Stimulated activated CD4-positive, alpha-beta T cell treated with anti-CD3 and anti-CD28 coated beads, Interleukin-2, amount 100 ng/mL, for 48 hours (primary cell): ENCODE data around the gene BRAF.
A peak's percentile ranks its signal among the peaks of the same experiment; 100 is the strongest.
"Not testable (repeated sequence)": the region's sequence is repeated elsewhere in the genome, so short reads cannot be mapped to it uniquely, and the experiment has no call there.

ENCODE experiments used
- DNase-seq, 2 donors: peaks; one replicate each; pipeline ENCODE4 v3.0.0-alpha.2; 2020

Gene BRAF

DNA sequence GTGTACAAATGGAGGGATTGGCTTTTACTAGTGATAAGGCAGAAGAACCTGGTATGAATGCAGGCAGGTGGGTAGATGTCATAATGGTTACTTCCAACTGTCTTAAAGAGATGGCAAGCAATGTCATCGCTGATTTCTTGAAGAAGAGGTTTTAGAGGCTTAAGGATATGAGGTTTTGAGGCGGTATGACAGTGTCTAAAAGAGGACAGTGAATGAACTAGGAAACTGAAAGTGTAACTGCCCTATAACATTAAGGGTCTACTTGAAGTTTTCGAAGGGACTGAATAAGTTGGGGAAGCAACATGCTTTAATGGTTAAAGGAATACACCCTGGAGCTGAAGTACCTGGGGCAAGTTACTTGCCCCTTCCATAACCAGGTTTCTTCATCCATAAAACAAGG, 157.3 kb downstream of the BRAF start:
- no peak for DNase-seq

GRCh38 chr7:140765441-140765840, 159.3 kb downstream of the BRAF start:
- DNase-seq, result not testable (repeated sequence)

DNA sequence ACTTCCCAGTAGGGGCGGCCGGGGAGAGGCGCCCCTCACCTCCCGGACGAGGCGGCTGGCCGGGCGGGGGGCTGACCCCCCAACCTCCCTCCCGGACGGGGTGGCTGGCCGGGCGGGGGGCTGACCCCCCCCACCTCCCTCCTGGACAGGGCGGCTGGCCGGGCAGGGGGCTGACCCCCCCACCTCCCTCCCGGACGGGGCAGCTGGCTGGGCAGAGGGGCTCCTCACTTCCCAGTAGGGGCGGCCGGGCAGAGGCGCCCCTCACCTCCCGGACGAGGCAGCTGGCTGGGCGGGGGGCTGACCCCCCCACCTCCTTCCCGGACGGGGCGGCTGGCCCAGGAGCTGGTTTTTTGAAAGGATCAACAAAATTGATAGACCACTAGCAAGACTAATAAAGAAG, 161.6 kb downstream of the BRAF start:
- not testable (repeated sequence) for DNase-seq

GRCh38 chr7:140761375-140761774, 163.4 kb downstream of the BRAF start:
- DNase-seq, result not testable (repeated sequence)

DNA sequence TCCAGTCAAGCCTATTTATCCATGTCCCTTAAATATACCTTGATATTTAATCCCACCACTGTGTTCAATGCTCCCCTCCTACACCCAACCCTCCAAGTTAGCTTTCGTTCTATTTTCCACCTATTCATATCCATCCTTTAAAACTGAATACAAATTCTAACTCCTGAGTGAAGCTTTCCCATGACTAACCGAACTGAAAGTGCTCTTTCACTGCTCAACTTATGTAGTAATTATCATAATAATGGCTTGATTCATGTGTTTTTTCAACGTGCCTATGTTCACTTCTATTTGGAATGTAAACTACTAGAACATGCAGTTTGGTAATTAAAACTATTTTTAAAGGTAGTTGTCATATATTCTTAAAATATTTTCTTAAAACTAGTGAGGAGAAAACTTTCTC, 170.2 kb downstream of the BRAF start:
- no peak for DNase-seq

GRCh38 chr7:140752533-140752932, 172.2 kb downstream of the BRAF start:
- DNase-seq, result no peak

- no peak for DNase-seq
Observed at GRCh38 chr7:140746751-140747150, 178.0 kb downstream of the BRAF start.

- no peak for DNase-seq
Observed at GRCh38 chr7:140745266-140746058, 179.3 kb downstream of the BRAF start.

- no peak for DNase-seq
Observed at GRCh38 chr7:140744005-140744404, 180.7 kb downstream of the BRAF start.

DNA sequence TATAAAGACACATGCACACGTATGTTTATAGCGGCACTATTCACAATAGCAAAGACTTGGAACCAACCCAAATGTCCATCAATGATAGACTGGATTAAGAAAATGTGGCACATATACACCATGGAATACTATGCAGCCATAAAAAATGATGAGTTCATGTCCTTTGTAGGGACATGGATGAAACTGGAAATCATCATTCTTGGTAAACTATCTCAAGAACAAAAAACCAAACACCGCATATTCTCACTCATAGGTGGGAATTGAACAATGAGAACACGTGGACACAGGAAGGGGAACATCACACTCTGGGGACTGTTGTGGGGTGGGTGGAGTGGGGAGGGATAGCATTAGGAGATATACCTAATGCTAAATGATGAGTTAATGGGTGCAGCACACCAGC, 181.5 kb downstream of the BRAF start:
- DNase-seq, result not testable (repeated sequence)

GRCh38 chr7:140738280-140738679, 186.4 kb downstream of the BRAF start:
- DNase-seq, result no peak

DNA sequence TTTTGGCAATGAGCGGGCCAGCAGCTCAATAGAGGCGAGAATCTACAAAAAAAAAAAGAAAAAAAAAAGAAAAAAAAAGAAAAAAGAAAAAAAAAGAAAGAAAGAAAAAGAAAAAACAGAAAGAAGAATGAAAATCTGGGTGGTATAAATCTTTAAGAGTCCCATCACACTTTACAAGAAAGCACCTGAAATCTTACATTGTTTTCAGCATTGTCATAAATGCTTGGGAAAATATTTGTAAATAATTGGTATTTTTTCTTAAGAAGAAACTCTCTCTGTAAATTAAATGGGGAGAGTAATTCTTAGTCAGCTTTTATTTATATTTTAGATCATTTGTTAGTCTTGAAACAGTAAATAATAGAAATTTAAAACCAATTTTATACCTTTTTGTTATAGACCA, 190.0 kb downstream of the BRAF start:
- DNase-seq, result no peak

DNA sequence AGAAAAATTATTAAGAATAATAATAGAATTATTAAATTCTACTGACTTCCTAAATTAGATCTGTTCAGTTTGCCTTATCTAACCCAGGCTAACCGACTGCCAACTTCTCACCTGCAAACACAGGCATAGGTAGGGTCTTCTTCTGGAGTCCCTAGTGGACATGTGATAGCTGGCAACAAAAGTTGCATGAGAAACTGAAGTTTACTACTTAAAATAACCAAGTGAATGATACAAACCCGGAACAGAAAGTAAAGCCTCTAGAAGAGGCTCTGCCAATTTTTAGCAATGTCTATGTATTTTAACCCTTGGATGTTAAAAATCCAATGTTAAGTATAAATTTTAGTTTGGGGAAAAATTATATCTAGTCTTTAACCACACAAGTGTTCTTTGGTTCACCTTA, 190.6 kb downstream of the BRAF start:
- no peak for DNase-seq

DNA sequence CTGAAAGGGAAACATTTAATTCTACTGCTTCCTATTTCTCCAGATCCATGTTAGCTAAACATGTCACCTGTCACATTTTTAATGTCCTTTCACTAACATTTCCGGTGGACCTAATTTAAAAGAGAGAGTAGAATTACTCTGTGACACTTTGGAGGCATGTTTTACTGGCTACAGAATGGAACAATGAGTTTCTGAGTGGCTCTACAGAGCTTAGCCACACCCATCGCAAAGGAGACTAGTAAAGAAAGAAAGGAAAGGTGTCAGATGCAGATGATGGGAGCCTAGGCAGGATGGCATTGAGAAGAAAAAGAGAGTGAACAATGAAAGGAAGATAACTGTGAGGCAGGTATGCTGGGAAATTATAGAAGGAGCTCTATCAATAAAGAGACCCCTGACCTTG, 192.3 kb downstream of the BRAF start:
- DNase-seq, result no peak

DNA sequence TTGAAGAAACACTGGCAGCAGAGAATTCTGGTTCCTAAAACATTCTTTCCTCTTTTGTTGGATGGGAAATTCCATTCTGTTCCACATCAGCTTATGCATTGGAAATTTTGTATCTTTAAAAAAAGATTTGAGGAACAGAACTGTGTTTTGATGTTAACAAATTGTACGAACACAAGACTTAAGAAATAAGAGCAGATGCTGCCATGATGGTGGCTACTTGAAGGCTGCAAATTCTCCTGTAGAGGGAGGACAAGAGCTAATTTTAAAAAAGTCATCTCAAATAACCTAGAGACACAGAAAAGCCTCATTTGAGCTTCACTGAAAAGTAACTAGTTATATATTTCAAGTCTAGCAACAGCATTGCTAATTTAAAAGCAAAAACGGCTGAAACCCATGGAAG, 198.4 kb downstream of the BRAF start:
- DNase-seq, result no peak

DNA sequence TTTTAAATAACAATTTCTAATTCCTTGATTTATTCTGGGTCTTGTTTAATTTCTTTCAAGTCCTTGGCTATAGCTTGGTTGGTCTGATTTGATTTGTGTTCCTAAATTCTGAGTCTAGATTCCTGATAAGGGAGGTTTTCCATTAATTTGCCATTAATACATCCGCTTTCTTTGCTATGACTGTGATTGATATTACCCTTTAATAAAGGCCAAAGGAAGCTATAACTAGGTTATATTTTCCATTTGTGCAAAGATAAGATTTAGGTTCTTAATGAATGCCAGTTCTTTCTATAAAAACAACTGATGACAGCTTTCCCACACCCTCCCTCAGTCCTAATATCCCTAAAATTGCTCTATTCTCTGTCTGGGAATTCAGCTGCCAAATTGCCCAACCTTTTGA, 200.0 kb downstream of the BRAF start:
- no peak for DNase-seq

- DNase-seq, result no peak
Observed at GRCh38 chr7:140723574-140723973, 201.2 kb downstream of the BRAF start.

- DNase-seq, result peak; percentile 6 to 8
Observed at GRCh38 chr7:140723006-140723405, 201.7 kb downstream of the BRAF start.

- no peak for DNase-seq
Observed at GRCh38 chr7:140722254-140722653, 202.5 kb downstream of the BRAF start.

DNA sequence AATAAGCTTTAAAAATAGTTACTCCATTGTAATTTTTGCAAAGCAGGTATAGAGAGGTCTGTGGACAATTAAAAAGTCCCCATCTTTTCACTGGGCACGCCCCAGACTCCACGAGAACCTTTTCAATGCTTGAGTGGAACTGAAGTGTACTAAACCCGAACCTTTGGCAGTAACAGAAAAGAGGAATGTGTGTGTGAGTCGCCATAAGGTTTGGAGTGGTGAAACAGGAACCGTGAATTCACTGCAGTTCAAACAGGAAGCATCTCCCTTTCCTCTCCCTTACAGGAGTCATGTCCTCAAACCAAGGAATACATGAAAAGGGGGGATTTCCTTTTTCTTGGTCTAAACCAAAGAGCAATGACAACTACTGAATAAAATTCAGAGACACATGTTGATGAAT, 205.0 kb downstream of the BRAF start:
- no peak for DNase-seq

DNA sequence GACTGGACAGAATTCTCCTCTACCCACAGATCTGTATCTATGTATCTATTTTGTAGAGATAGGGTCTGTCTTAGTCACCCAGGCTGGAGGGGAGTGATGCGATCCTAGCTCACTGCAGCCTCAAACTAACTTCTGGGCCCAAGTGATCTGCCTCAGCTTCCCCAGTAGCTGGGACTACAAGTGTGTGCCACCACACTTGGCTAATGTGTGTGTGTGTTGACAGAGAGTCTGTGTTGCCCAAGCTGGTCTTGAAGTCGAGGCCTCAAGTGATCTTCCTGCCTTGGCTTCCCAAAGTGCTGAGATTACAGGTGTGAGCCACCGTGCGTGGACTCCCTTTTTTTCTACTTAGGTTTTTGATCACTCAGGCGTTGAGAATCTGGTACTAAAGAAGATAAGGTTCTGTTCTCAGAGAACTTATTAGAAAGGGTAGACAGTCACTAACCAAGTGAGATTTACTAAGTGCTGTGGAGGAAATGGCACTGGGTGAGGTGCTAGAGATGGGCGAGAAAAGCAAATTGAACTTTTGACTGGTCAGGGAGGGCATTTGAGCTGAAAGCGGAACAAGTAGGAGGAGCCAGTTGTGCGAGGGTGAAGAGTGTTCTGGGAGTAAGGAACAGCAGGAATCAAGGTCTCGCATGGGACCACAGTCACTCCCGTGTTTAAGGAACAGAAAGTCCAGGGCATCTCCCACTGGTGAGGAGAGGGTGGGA, 210.2 kb downstream of the BRAF start:
- no peak for DNase-seq

DNA sequence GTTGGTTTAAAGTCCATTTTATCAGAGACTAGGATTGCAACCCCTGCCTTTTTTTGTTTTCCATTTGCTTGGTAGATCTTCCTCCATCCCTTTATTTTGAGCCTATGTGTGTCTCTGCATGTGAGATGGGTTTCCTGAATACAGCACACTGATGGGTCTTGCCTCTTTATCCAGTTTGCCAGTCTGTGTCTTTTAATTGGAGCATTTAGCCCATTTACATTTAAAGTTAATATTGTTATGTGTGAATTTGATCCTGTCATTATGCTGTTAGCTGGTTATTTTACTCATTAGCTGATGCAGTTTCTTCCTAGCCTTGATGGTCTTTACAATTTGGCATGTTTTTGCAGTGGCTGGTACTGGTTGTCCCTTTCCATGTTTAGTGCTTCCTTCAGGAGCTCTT, 212.3 kb downstream of the BRAF start:
- DNase-seq, result not testable (repeated sequence)

- not testable (repeated sequence) for DNase-seq
Observed at GRCh38 chr7:140708764-140709163, 216.0 kb downstream of the BRAF start.

- DNase-seq, result no peak
Observed at GRCh38 chr7:140707132-140707531, 217.6 kb downstream of the BRAF start.

- DNase-seq, result no peak
Observed at GRCh38 chr7:140704205-140704604, 220.5 kb downstream of the BRAF start.
